Kidney (tissue), 14 donors: ENCODE data around the gene IMPG2. TPM values are rescaled to one million over a fixed set of nuclear protein-coding genes. Genes with fewer than 3 reads are reported as not detected.

ENCODE experiments used
- DNase-seq, 5 donors: peaks; one replicate each; pipeline ENCODE4 v3.0.0-alpha.2; 2013 to 2020
- FAIRE-seq: peaks from 2 replicates; lab custom pipeline; 2012; peaks lifted over from hg19 to GRCh38; lab: Jason Lieb, UNC
- H3K27ac ChIP-seq, 2 donors: one replicate each; pipeline ENCODE4 v1.7.0; 2013; ENCODE audit warnings: low read depth in 2 of 2, low read length in 2 of 2, inconsistent platforms in 1 of 2
- H3K27me3 ChIP-seq: one replicate; pipeline ENCODE4 v1.7.1; 2013; ENCODE audit warnings: low read length, inconsistent platforms; ENCODE audit not compliant: control insufficient read depth, insufficient read depth
- H3K36me3 ChIP-seq, 3 donors: one replicate each; pipeline versions ENCODE4 v1.7.0 to v1.7.1; 2013; ENCODE audit warnings: low read length in 3 of 3, control low read depth in 1 of 3, inconsistent platforms in 1 of 3; ENCODE audit not compliant: insufficient read depth in 3 of 3, control insufficient read depth in 2 of 3
- H3K4me1 ChIP-seq, 3 donors: one replicate each; pipeline versions ENCODE4 v1.7.0 to v1.7.1; 2013; ENCODE audit warnings: low read length in 3 of 3, inconsistent platforms in 1 of 3, low read depth in 1 of 3; ENCODE audit not compliant: control insufficient read depth in 2 of 3, insufficient read depth in 2 of 3
- H3K4me3 ChIP-seq, 3 donors: one replicate each; pipeline versions ENCODE4 v1.7.0 to v1.8.1; 2013; ENCODE audit warnings: low read length in 3 of 3, control low read depth in 1 of 3, inconsistent platforms in 1 of 3
- H3K9ac ChIP-seq, 3 donors: one replicate each; pipeline versions ENCODE4 v1.7.0 to v1.7.1; 2013; ENCODE audit warnings: low read length in 3 of 3, control low read depth in 1 of 3, inconsistent platforms in 1 of 3
- H3K9me3 ChIP-seq, 3 donors: one replicate each; pipeline versions ENCODE4 v1.7.0 to v1.7.1; 2013; ENCODE audit warnings: low read length in 3 of 3, control low read depth in 1 of 3, inconsistent platforms in 1 of 3; ENCODE audit not compliant: control insufficient read depth in 2 of 3, insufficient read depth in 1 of 3
- CTCF ChIP-seq: IDR thresholded peaks from 3 replicates; pipeline ENCODE4 v1.5.1; 2012; ENCODE audit warnings: mild to moderate bottlenecking, moderate library complexity, borderline replicate concordance; ENCODE audit not compliant: insufficient read depth; ENCODE audit errors: extremely low read depth
- intact Hi-C: fragments of 100-400 bp; cut with DNase I; formaldehyde crosslinking; loops from one replicate; pipeline ENCODE4 v1.11.1; 2022
- polyA plus RNA-seq: library from polyadenylated mRNA; stranded (reverse); fragments of 350-450 nt; fragmentation: Illumina TruSeq; extraction: RNeasy Lipid Tissue Mini Kit (QIAGEN cat#74804); gene quantifications from one replicate; pipeline ENCODE4 v1.2.3, GENCODE V29; 2014; ENCODE audit warnings: low read depth, low replicate concordance; ENCODE audit not compliant: insufficient read depth
- total RNA-seq: library from RNA; stranded (reverse); fragmentation: NEBNext Ultra II Directional; extraction: Animal tissue kit (Norgen Biotek cat#: 25700); gene quantifications from one replicate; pipeline ENCODE4 v1.2.1, GENCODE V29; 2021
- donor health status: control.
- donor health status: control.
- donor health status: control.
- donor health status: control.
- donor health status: control.
- donor health status: DM: yes; HTN: yes; CAD: no.
- donor health status: Normal renal cell carcinoma (clear cell type).

The IMPG2 gene
- total and polyA plus RNA-seq, 2 donors from 2014 or later, result 0.15 to 0.85 TPM

GRCh38 chr3:101177577-101177976 lies 142.8 kb downstream of the IMPG2 start:
- intact Hi-C loops, result no loop called here
- Histone ChIP-seq H3K27me3 (no peaks in the 10 kb centered on the region), H3K4me3 (no peak overlapping the region), H3K27ac (no peak overlapping the region), H3K9me3 (no peaks in the 10 kb centered on the region), H3K4me1 (no peaks in the 10 kb centered on the region), H3K36me3 (no peaks in the 10 kb centered on the region), H3K9ac (no peak overlapping the region)
- DNase-seq (no peak), FAIRE-seq (no peak)
- TF ChIP-seq CTCF, result no peak

Other genes with a start within 250 kb of the IMPG2 start
- 28.7 TPM for gene SENP7, start 192.6 kb upstream of the IMPG2 start, total RNA-seq
- gene SENP7, start 192.6 kb upstream of the IMPG2 start, polyA plus RNA-seq, result 5.4 TPM
- gene TRMT10C, start 241.3 kb upstream of the IMPG2 start, total RNA-seq, result 17.7 TPM
- 27.5 TPM for gene TRMT10C, start 241.3 kb upstream of the IMPG2 start, polyA plus RNA-seq